DOHH2 (cell line): ENCODE measurements around the gene GALNT17.

Experiments
- CTCF ChIP-seq: fragments of 200-600 bp; sonication (generic); IDR thresholded peaks from one replicate; pipeline ENCODE4 v1.5.1; 2014; ENCODE audit warnings: antibody characterized with exemption, mild to moderate bottlenecking, low read depth, low read length; ENCODE audit not compliant: poor library complexity, severe bottlenecking
- EZH2phosphoT487 ChIP-seq: fragments of 200-600 bp; sonication (generic); IDR thresholded peaks from 2 replicates; pipeline ENCODE4 v1.6.1; 2017; ENCODE audit warnings: borderline replicate concordance, mild to moderate bottlenecking, antibody characterized with exemption, low read length, moderate library complexity, mixed read lengths

DNA sequence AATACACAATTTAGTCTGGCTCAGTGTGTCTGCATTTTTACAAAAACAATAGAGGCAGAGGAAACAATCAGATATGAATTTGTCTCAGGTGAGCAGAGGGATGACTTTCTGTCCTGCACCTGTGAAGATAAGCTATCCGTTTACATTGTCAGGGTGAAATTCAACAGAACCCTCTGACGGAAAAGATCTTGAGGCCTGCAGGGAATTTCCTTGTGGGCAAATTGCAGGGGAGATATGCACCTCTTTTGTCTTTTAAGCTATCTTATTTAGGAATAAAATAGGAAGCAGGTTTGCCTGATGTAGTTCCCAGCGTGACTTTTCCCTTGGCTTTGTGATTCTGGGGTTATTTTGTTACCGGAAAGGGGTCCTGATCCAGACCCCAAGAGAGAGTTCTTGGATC lies 325.1 kb downstream of the GALNT17 start:
- TF ChIP-seq CTCF (no peak), EZH2phosphoT487 (no peak)
